H1 (cell line): ENCODE results near the gene AANAT. TPM values are rescaled to one million over a fixed set of nuclear protein-coding genes. Genes with fewer than 3 reads are reported as not detected.

Source experiments
- CTCF ChIA-PET: fragments of 300-600 bp; sonication (Branson Sonifier 250); formaldehyde crosslinking; loops from one replicate; lab custom pipeline; 2021; ENCODE audit not compliant: partially characterized antibody; lab: Charles Lee
- POLR2A ChIA-PET: fragments of 300-600 bp; sonication (Branson Sonifier 250); formaldehyde crosslinking; loops from one replicate; lab custom pipeline; 2021; ENCODE audit warnings: inconsistent platforms; ENCODE audit not compliant: partially characterized antibody; lab: Charles Lee
- DNase-seq, 2 experiments: peaks; one replicate each; pipeline versions ENCODE4 v3.0.0 to v3.0.0-alpha.2; 2010 to 2022; ENCODE audit warnings: low spot score in 2 of 2, low read depth in 1 of 2, mixed read lengths in 1 of 2
- FAIRE-seq: peaks from 2 replicates; lab custom pipeline; 2011; peaks lifted over from hg19 to GRCh38; lab: Jason Lieb, UNC
- H2AFZ ChIP-seq: 2 replicates; pipeline ENCODE4 v1.8.1; 2012; ENCODE audit warnings: low read length, inconsistent platforms
- H2AK5ac ChIP-seq: 2 replicates; pipeline ENCODE4 v1.6.1; 2013; ENCODE audit warnings: low read depth, low read length
- H2BK120ac ChIP-seq: replicated peaks from 2 replicates; pipeline ENCODE3; 2013; ENCODE audit warnings: low read depth, low read length, inconsistent platforms
- H2BK12ac ChIP-seq: 2 replicates; pipeline ENCODE4 v1.6.1; 2013; ENCODE audit warnings: low read depth, low read length
- H2BK15ac ChIP-seq: 2 replicates; pipeline ENCODE4 v1.6.1; 2013; ENCODE audit warnings: low read length
- H2BK20ac ChIP-seq: 2 replicates; pipeline ENCODE4 v1.6.1; 2013; ENCODE audit warnings: low read length
- H2BK5ac ChIP-seq: 2 replicates; pipeline ENCODE4 v1.6.1; 2013; ENCODE audit warnings: low read depth, low read length
- H3K14ac ChIP-seq: 2 replicates; pipeline ENCODE4 v1.6.1; 2013; ENCODE audit warnings: inconsistent platforms; ENCODE audit not compliant: insufficient read length
- H3K18ac ChIP-seq: 2 replicates; pipeline ENCODE4 v1.6.1; 2013; ENCODE audit warnings: low read length; ENCODE audit errors: extremely low read depth
- H3K23ac ChIP-seq: 2 replicates; pipeline ENCODE4 v1.6.1; 2013; ENCODE audit warnings: inconsistent platforms; ENCODE audit not compliant: insufficient read length
- H3K23me2 ChIP-seq: 2 replicates; pipeline ENCODE4 v1.6.1; 2013; ENCODE audit warnings: low read depth, low read length
- H3K27ac ChIP-seq: 2 replicates; pipeline ENCODE4 v1.6.1; 2011; ENCODE audit warnings: low read depth, low read length, inconsistent platforms
- H3K27me3 ChIP-seq, 4 experiments: replicated peaks in 1 of 4; 1 replicate in 1 of 4; 2 replicates in 3 of 4; pipeline versions ENCODE4 v1.6.1 to v1.8.1; 2011 to 2013; ENCODE audit warnings: low read length in 3 of 4, mild to moderate bottlenecking in 3 of 4, inconsistent platforms in 2 of 4, mixed read lengths in 2 of 4, moderate library complexity in 1 of 4; ENCODE audit not compliant: control insufficient read depth in 3 of 4, insufficient read depth in 3 of 4; ENCODE audit errors: extremely low read depth in 1 of 4
- H3K36me3 ChIP-seq, 4 experiments: 2 replicates each; pipeline versions ENCODE4 v1.6.1 to v1.8.1; 2011 to 2013; ENCODE audit warnings: mild to moderate bottlenecking in 4 of 4, low read length in 3 of 4, moderate library complexity in 2 of 4, control low read depth in 1 of 4, inconsistent platforms in 1 of 4; ENCODE audit not compliant: insufficient read depth in 4 of 4, control insufficient read depth in 2 of 4
- H3K4ac ChIP-seq: replicated peaks from 2 replicates; pipeline ENCODE3; 2013; ENCODE audit warnings: low read length, low read depth, mixed read lengths, inconsistent platforms; ENCODE audit not compliant: insufficient read length
- H3K4me1 ChIP-seq, 4 experiments: replicated peaks in 1 of 4; 1 replicate in 1 of 4; 2 replicates in 3 of 4; pipeline versions ENCODE4 v1.6.1 to v1.8.1; 2011 to 2013; ENCODE audit warnings: low read length in 3 of 4, inconsistent platforms in 2 of 4, mixed read lengths in 1 of 4; ENCODE audit not compliant: insufficient read depth in 4 of 4, control insufficient read depth in 3 of 4
- H3K4me2 ChIP-seq, 2 experiments: 2 replicates each; pipeline versions ENCODE4 v1.6.1 to v1.8.1; 2011 to 2013; ENCODE audit warnings: low read depth in 2 of 2, low read length in 2 of 2, control low read depth in 1 of 2, inconsistent platforms in 1 of 2, mild to moderate bottlenecking in 1 of 2; ENCODE audit not compliant: insufficient read depth in 1 of 2
- H3K4me3 ChIP-seq, 4 experiments: fragments of 200-600, 300-600 bp in 1 of 4; sonication (generic), shearing (Covaris generic), sonication (Bioruptor Twin) in 1 of 4; 2 replicates each; pipeline versions ENCODE4 v1.5.1 to v1.8.1; 2011 to 2016; ENCODE audit warnings: low read length in 4 of 4, low read depth in 3 of 4, control low read depth in 2 of 4, inconsistent platforms in 2 of 4, mild to moderate bottlenecking in 2 of 4, mixed read lengths in 1 of 4, moderate library complexity in 1 of 4; ENCODE audit not compliant: insufficient read depth in 2 of 4; ENCODE audit errors: extremely low read depth in 1 of 4
- H3K56ac ChIP-seq: replicated peaks from 2 replicates; pipeline ENCODE3; 2013; ENCODE audit warnings: low read depth, mild to moderate bottlenecking, mixed read lengths, low read length, inconsistent platforms; ENCODE audit not compliant: insufficient read length
- H3K79me1 ChIP-seq: 2 replicates; pipeline ENCODE4 v1.6.1; 2013; ENCODE audit warnings: low read depth, low read length, control low read depth
- H3K79me2 ChIP-seq, 2 experiments: 2 replicates each; pipeline versions ENCODE4 v1.6.1 to v1.8.1; 2012 to 2013; ENCODE audit warnings: low read length in 2 of 2, mild to moderate bottlenecking in 2 of 2, inconsistent platforms in 1 of 2; ENCODE audit not compliant: insufficient read depth in 2 of 2, control insufficient read depth in 1 of 2
- H3K9ac ChIP-seq, 4 experiments: replicated peaks in 1 of 4; 1 replicate in 1 of 4; 2 replicates in 3 of 4; pipeline versions ENCODE4 v1.6.1 to v1.8.1; 2011 to 2013; ENCODE audit warnings: low read depth in 3 of 4, low read length in 3 of 4, control low read depth in 2 of 4, mild to moderate bottlenecking in 2 of 4, moderate library complexity in 2 of 4, inconsistent platforms in 1 of 4; ENCODE audit errors: extremely low read depth in 1 of 4
- H3K9me3 ChIP-seq, 2 experiments: 2 replicates each; pipeline versions ENCODE4 v1.6.1 to v1.8.1; 2012 to 2013; ENCODE audit warnings: mild to moderate bottlenecking in 2 of 2, moderate library complexity in 2 of 2, control low read depth in 1 of 2, inconsistent platforms in 1 of 2, low read depth in 1 of 2, low read length in 1 of 2, mixed read lengths in 1 of 2; ENCODE audit not compliant: insufficient read depth in 2 of 2
- H4K20me1 ChIP-seq, 2 experiments: replicated peaks in 1 of 2; 2 replicates each; pipeline versions ENCODE3 to v1.8.1; 2011 to 2013; ENCODE audit warnings: inconsistent platforms in 2 of 2, low read length in 2 of 2, mild to moderate bottlenecking in 1 of 2; ENCODE audit not compliant: insufficient read depth in 2 of 2, control insufficient read depth in 1 of 2
- H4K5ac ChIP-seq: 2 replicates; pipeline ENCODE4 v1.6.1; 2013; ENCODE audit warnings: low read length, low read depth, mixed read lengths, inconsistent platforms; ENCODE audit not compliant: insufficient read length
- H4K8ac ChIP-seq: 2 replicates; pipeline ENCODE4 v1.8.0; 2013; ENCODE audit warnings: mild to moderate bottlenecking, moderate library complexity, low read length, inconsistent platforms; ENCODE audit not compliant: insufficient read depth; ENCODE audit errors: extremely low read depth
- H4K91ac ChIP-seq: replicated peaks from 2 replicates; pipeline ENCODE3; 2013; ENCODE audit warnings: low read length, mixed read lengths, inconsistent platforms; ENCODE audit not compliant: insufficient read length
- BRCA1 ChIP-seq: IDR thresholded peaks from 2 replicates; pipeline ENCODE4 v1.6.1; 2012; ENCODE audit warnings: low read depth, low read length, improper control_type of control experiment
- CEBPB ChIP-seq: IDR thresholded peaks from 2 replicates; pipeline ENCODE4 v1.6.1; 2012; ENCODE audit warnings: low read depth, low read length
- CREB1 ChIP-seq: IDR thresholded peaks from 2 replicates; pipeline ENCODE4 v1.6.1; 2012; ENCODE audit warnings: inconsistent platforms
- EGR1 ChIP-seq: IDR thresholded peaks from 2 replicates; pipeline ENCODE4 v1.6.1; 2011; ENCODE audit warnings: low read depth, low read length, borderline replicate concordance
- KDM4A ChIP-seq: IDR thresholded peaks from one replicate; pipeline ENCODE4 v1.7.1; 2012; ENCODE audit warnings: low read depth, mild to moderate bottlenecking, moderate library complexity, low read length, inconsistent platforms; ENCODE audit not compliant: severe bottlenecking
- POLR2AphosphoS5 ChIP-seq: IDR thresholded peaks from 2 replicates; pipeline ENCODE4 v1.6.1; 2011; ENCODE audit warnings: low read depth, low read length
- RXRA ChIP-seq: IDR thresholded peaks from 2 replicates; pipeline ENCODE4 v1.6.1; 2011; ENCODE audit warnings: low read depth, mild to moderate bottlenecking, low read length, moderate library complexity; ENCODE audit not compliant: insufficient read depth
- TAF1 ChIP-seq: IDR thresholded peaks from 2 replicates; pipeline ENCODE4 v1.6.1; 2011; ENCODE audit warnings: mild to moderate bottlenecking, low read depth, low read length
- TAF7 ChIP-seq: optimal IDR thresholded peaks from 2 replicates; pipeline ENCODE3; 2011; ENCODE audit warnings: low read depth, mild to moderate bottlenecking, inconsistent platforms, low read length, moderate library complexity, borderline replicate concordance
- TBP ChIP-seq: IDR thresholded peaks from 2 replicates; pipeline ENCODE4 v1.6.1; 2011; ENCODE audit warnings: low read depth, low read length, improper control_type of control experiment
- TCF12 ChIP-seq: IDR thresholded peaks from 2 replicates; pipeline ENCODE4 v1.6.1; 2011; ENCODE audit warnings: low read depth, mild to moderate bottlenecking, low read length
- TEAD4 ChIP-seq: IDR thresholded peaks from 2 replicates; pipeline ENCODE4 v1.6.1; 2012; ENCODE audit warnings: low read depth, low read length, inconsistent platforms, mixed read lengths
- ZNF274 ChIP-seq: IDR thresholded peaks from 2 replicates; pipeline ENCODE4 v1.7.0; 2012; ENCODE audit warnings: low read length, borderline replicate concordance; ENCODE audit errors: extremely low read depth
- WGBS, 2 experiments: shearing (Covaris generic) in 1 of 2; methylation state at CpG; one replicate each; pipeline versions ENCODE4 v1.1.6 to v1.1.7; 2013 to 2015; ENCODE audit warnings: low lambda C conversion rate in 2 of 2, mixed read lengths in 2 of 2, inconsistent platforms in 1 of 2, low coverage in 1 of 2, missing lambda C conversion rate in 1 of 2; ENCODE audit not compliant: insufficient replicate concordance in 2 of 2, insufficient coverage in 1 of 2, insufficient read length in 1 of 2; ENCODE audit errors: extremely low coverage in 1 of 2, missing lambda C conversion rate in 1 of 2; 5-methylcytosine and 5-hydroxymethylcytosine counted together
- polyA plus RNA-seq, 7 experiments: library from polyadenylated mRNA; depleted of rRNA in 3 of 7; stranded (reverse) in 5 of 7; unstranded in 2 of 7; fragments of >200 nt in 5 of 7; fragments of 200-250 nt in 2 of 7; gene quantifications; 1 replicate in 5 of 7; 2 replicates in 1 of 7; 4 replicates in 1 of 7; pipeline versions ENCODE4 v1.2.1 to v1.2.3, GENCODE V29; 2011 to 2013; ENCODE audit warnings: missing spikeins in 2 of 7, mixed read lengths in 2 of 7
- total RNA-seq: library from RNA; stranded (reverse); fragmentation: NEBNext Ultra II Directional; extraction: Animal tissue kit (Norgen Biotek cat#: 25700); gene quantifications from 2 replicates; pipeline ENCODE4 v1.2.1, GENCODE V29; 2021
- TF ChIP-seq, protein P1 (sequence below): IDR thresholded peaks from 2 replicates; pipeline ENCODE4 v1.6.1; 2012; ENCODE audit warnings: low read length, inconsistent platforms

Gene AANAT
- total and polyA plus RNA-seq, 2 of the 8 experiments (the other 6 are each of a cell fraction or from before 2014, with no cell fraction given), result 0.53 TPM; not detected in 1

GRCh38 chr17:76434870-76435269 lies 32.5 kb upstream of the AANAT start:
- Histone ChIP-seq H2BK12ac (no peak overlapping the region), H2AK5ac (no peak overlapping the region), H3K79me1 (peaks cover 28% of the 10 kb centered on the region), H3K23ac (no peak overlapping the region), H4K8ac (no peak overlapping the region), H4K91ac (no peak overlapping the region), H3K79me2 (peaks cover 28 to 94% of the 10 kb centered on the region in 2 experiments), H3K14ac (no peak overlapping the region), H3K9me3 (no peaks in the 10 kb centered on the region), H2BK120ac (no peak overlapping the region), H3K56ac (no peak overlapping the region), H3K36me3 (no peaks in the 10 kb centered on the region), H3K4me2 (no peak overlapping the region), H3K4ac (no peak overlapping the region), H3K27ac (no peak overlapping the region), H2BK5ac (no peak overlapping the region), H3K23me2 (no peaks in the 10 kb centered on the region), H4K5ac (no peak overlapping the region), H2BK15ac (no peak overlapping the region), H3K18ac (no peak overlapping the region), H3K27me3 (no peaks in the 10 kb centered on the region), H3K4me3 (no peak overlapping the region), H3K9ac (no peak overlapping the region), H4K20me1 (peaks cover 20 to 32% of the 10 kb centered on the region in 2 experiments), H2BK20ac (no peak overlapping the region), H2AFZ (no peak overlapping the region), H3K4me1 (peaks cover 0 to 19% (median 15%) of the 10 kb centered on the region in 4 experiments)
- 94% methylated on average over 7 of the region's 7 CpGs; no CpG with 5 or more reads in 1 of the 2 experiments for WGBS, 2 experiments
- POLR2A ChIA-PET, result interaction anchor here (0.7 to 1.4 kb wide), 3 partner anchors 11 to 132 kb away, joined by 3 to 6 read pairs (median 5); partner anchors contain the start of gene UBE2O
- DNase-seq (no peak), FAIRE-seq (no peak)
- CTCF ChIA-PET, result interaction anchor here (0.7 to 2.5 kb wide), 15 partner anchors 8 to 280 kb away, joined by 3 to 14 read pairs (median 6); no protein-coding TSS in a partner anchor
- TF ChIP-seq BRCA1 (no peak), TBP (no peak), ZNF274 (no peak), TCF12 (no peak), KDM4A (no peak), POLR2AphosphoS5 (no peak), TAF1 (no peak), RXRA (no peak), CEBPB (no peak), TEAD4 (no peak), CREB1 (no peak), EGR1 (no peak), TAF7 (no peak)
- TF ChIP-seq, protein P1, sequence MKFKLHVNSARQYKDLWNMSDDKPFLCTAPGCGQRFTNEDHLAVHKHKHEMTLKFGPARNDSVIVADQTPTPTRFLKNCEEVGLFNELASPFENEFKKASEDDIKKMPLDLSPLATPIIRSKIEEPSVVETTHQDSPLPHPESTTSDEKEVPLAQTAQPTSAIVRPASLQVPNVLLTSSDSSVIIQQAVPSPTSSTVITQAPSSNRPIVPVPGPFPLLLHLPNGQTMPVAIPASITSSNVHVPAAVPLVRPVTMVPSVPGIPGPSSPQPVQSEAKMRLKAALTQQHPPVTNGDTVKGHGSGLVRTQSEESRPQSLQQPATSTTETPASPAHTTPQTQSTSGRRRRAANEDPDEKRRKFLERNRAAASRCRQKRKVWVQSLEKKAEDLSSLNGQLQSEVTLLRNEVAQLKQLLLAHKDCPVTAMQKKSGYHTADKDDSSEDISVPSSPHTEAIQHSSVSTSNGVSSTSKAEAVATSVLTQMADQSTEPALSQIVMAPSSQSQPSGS, result no peak
